DMS153 treated with DMSO at 0.1 percent for 48 hours (cell line): Measurements from ENCODE around the gene F8A2.
"Not testable (repeated sequence)": the region's sequence is repeated elsewhere in the genome, so short reads cannot be mapped to it uniquely, and the experiment has no call there.

ENCODE experiments used
- DNase-seq: peaks from one replicate; lab custom pipeline; 2025; ENCODE audit not compliant: unreplicated experiment; lab: John Stamatoyannopoulos, UW

The F8A2 gene

GRCh38 chrX:155381843-155382528, at the start of gene F8A2:
Gene F8A2, plus strand, starts transcription at chrX:155382095. Its CDS starts 20 bp downstream, at chrX:155382115.
- not testable (repeated sequence) for DNase-seq

- DNase-seq, result no peak
Observed at GRCh38 chrX:155333544-155334100, 48.3 kb upstream of the F8A2 start.

GRCh38 chrX:155334486-155335336, 47.2 kb upstream of the F8A2 start, which contains the start of gene CLIC2:
Gene CLIC2, minus strand, starts transcription at chrX:155334614. Its CDS starts 187 bp downstream, at chrX:155334427.
- DNase-seq, result peak; percentile 54

- not testable (repeated sequence) for DNase-seq
Observed at GRCh38 chrX:155335337-155335712, 46.6 kb upstream of the F8A2 start.

GRCh38 chrX:155345689-155346088, 36.2 kb upstream of the F8A2 start:
- not testable (repeated sequence) for DNase-seq

- DNase-seq, result not testable (repeated sequence)
Observed at GRCh38 chrX:155349448-155349847, 32.4 kb upstream of the F8A2 start.

GRCh38 chrX:155363712-155364111, 18.2 kb upstream of the F8A2 start:
- not testable (repeated sequence) for DNase-seq

- DNase-seq, result not testable (repeated sequence)
Observed at GRCh38 chrX:155373777-155374458, 8.0 kb upstream of the F8A2 start.

GRCh38 chrX:155379802-155380201, 2.1 kb upstream of the F8A2 start:
- DNase-seq, result not testable (repeated sequence)

GRCh38 chrX:155382529-155382967, 653 bp downstream of the F8A2 start:
- DNase-seq, result not testable (repeated sequence)

GRCh38 chrX:155389634-155390033, 7.7 kb downstream of the F8A2 start:
- no peak for DNase-seq

- not testable (repeated sequence) for DNase-seq
Observed at GRCh38 chrX:155394747-155395276, 12.9 kb downstream of the F8A2 start.

- DNase-seq, result no peak
Observed at GRCh38 chrX:155406429-155406828, 24.5 kb downstream of the F8A2 start.

GRCh38 chrX:155417769-155418168, 35.9 kb downstream of the F8A2 start:
- no peak for DNase-seq
